Fibroblast of lung (primary cell): ENCODE measurements around the gene HCCS. TPM values are rescaled to one million over a fixed set of nuclear protein-coding genes. Genes with fewer than 3 reads are reported as not detected.

Source experiments
- DNase-seq, 2 donors: peaks; one replicate each; pipeline versions ENCODE4 v3.0.0 to v3.0.0-alpha.2; 2010; ENCODE audit warnings: low read depth in 2 of 2
- H2AFZ ChIP-seq: 2 replicates; pipeline ENCODE4 v1.5.1; 2012; ENCODE audit warnings: low read length, control low read depth, inconsistent platforms
- H3K27ac ChIP-seq: 2 replicates; pipeline ENCODE4 v1.5.1; 2011; ENCODE audit warnings: low read length, control low read depth; ENCODE audit not compliant: insufficient read depth
- H3K27me3 ChIP-seq: 2 replicates; pipeline ENCODE4 v1.5.1; 2011; ENCODE audit warnings: mild to moderate bottlenecking, low read length; ENCODE audit not compliant: control insufficient read depth, insufficient read depth
- H3K36me3 ChIP-seq: 2 replicates; pipeline ENCODE4 v1.5.1; 2011; ENCODE audit warnings: low read length; ENCODE audit not compliant: control insufficient read depth, insufficient read depth
- H3K4me1 ChIP-seq: 2 replicates; pipeline ENCODE4 v1.5.1; 2011; ENCODE audit warnings: low read length; ENCODE audit not compliant: control insufficient read depth, insufficient read depth; ENCODE audit errors: extremely low read depth
- H3K4me2 ChIP-seq: 2 replicates; pipeline ENCODE4 v1.5.1; 2011; ENCODE audit warnings: low read length, control low read depth; ENCODE audit not compliant: insufficient read depth; ENCODE audit errors: extremely low read depth
- H3K4me3 ChIP-seq, 4 experiments: fragments of 200-600 bp in 1 of 4; sonication (generic) in 1 of 4; replicated peaks in 1 of 4; 2 replicates each; pipeline ENCODE4 v1.5.1; 2011 to 2016; ENCODE audit warnings: low read length in 4 of 4, low read depth in 3 of 4, mild to moderate bottlenecking in 3 of 4, control low read depth in 2 of 4, inconsistent platforms in 1 of 4, mixed read lengths in 1 of 4; ENCODE audit not compliant: insufficient read depth in 1 of 4; ENCODE audit errors: control extremely low read depth in 1 of 4
- H3K79me2 ChIP-seq: 2 replicates; pipeline ENCODE4 v1.5.1; 2012; ENCODE audit warnings: mild to moderate bottlenecking, low read length, inconsistent platforms; ENCODE audit not compliant: control insufficient read depth, insufficient read depth
- H3K9ac ChIP-seq: 2 replicates; pipeline ENCODE4 v1.5.1; 2011; ENCODE audit warnings: mild to moderate bottlenecking, low read length, control low read depth; ENCODE audit not compliant: insufficient read depth
- H3K9me3 ChIP-seq: 2 replicates; pipeline ENCODE4 v1.5.1; 2012; ENCODE audit warnings: low read depth, low read length; ENCODE audit not compliant: control insufficient read depth, insufficient read depth
- H4K20me1 ChIP-seq: 2 replicates; pipeline ENCODE4 v1.5.1; 2011; ENCODE audit warnings: low read length; ENCODE audit not compliant: control insufficient read depth, insufficient read depth; ENCODE audit errors: extremely low read depth
- EZH2 ChIP-seq: IDR thresholded peaks from 2 replicates; pipeline ENCODE4 v1.5.1; 2012; ENCODE audit warnings: low read length, control low read depth, mild to moderate bottlenecking; ENCODE audit errors: missing control alignments
- polyA plus RNA-seq, 2 donors: library from polyadenylated mRNA; depleted of rRNA in 1 of 2; stranded (reverse) in 1 of 2; unstranded in 1 of 2; fragments of >200 nt; gene quantifications; 2 replicates each; pipeline ENCODE4 v1.2.1, GENCODE V29; 2011 to 2012; ENCODE audit warnings: missing spikeins in 1 of 2
- total RNA-seq: library from RNA; depleted of rRNA; stranded (reverse); fragments of >200 nt; gene quantifications from 2 replicates; pipeline ENCODE4 v1.2.1, GENCODE V29; 2014
- TF ChIP-seq, protein P1 (sequence below), 2 donors: IDR thresholded peaks in 1 of 2; conservative IDR thresholded peaks in 1 of 2; 1 replicate in 1 of 2; 2 replicates in 1 of 2; pipeline ENCODE4 v1.5.1; 2011 to 2012; ENCODE audit warnings: low read length in 2 of 2, control low read depth in 1 of 2, inconsistent platforms in 1 of 2, low read depth in 1 of 2, mild to moderate bottlenecking in 1 of 2

Gene HCCS
- total and polyA plus RNA-seq, 2 donors (not counting 1 experiment from before 2014, with no cell fraction given), result 22.0 to 38.3 TPM

DNA sequence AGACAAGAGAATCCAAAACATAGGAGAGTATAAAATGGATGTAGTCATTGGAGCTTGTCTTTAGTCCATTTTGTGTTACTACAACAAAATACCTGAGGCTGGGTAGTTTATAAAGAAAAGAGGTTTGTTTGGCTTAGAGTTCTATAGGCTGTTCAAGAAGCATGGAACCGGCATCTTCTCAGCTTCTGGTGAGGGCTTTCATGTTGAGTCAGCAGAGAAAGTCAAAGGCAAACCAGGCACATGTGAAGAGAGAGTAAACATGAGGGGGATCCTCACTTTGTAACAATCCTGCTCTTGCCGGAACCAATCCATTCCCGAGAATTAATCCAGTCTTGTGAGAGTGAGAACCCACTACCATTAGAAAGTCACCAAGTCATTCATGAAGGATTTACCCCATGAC, 8.1 kb upstream of the HCCS start:
- Histone ChIP-seq H4K20me1 (no peaks in the 10 kb centered on the region), H3K4me3 (no peak overlapping the region), H3K4me2 (no peak overlapping the region), H3K9me3 (no peaks in the 10 kb centered on the region), H2AFZ (no peak overlapping the region), H3K79me2 (no peaks in the 10 kb centered on the region), H3K4me1 (no peaks in the 10 kb centered on the region), H3K27me3 (no peaks in the 10 kb centered on the region), H3K36me3 (no peaks in the 10 kb centered on the region), H3K9ac (no peak overlapping the region), H3K27ac (no peak overlapping the region)
- no peak for TF ChIP-seq EZH2
- TF ChIP-seq, protein P1, sequence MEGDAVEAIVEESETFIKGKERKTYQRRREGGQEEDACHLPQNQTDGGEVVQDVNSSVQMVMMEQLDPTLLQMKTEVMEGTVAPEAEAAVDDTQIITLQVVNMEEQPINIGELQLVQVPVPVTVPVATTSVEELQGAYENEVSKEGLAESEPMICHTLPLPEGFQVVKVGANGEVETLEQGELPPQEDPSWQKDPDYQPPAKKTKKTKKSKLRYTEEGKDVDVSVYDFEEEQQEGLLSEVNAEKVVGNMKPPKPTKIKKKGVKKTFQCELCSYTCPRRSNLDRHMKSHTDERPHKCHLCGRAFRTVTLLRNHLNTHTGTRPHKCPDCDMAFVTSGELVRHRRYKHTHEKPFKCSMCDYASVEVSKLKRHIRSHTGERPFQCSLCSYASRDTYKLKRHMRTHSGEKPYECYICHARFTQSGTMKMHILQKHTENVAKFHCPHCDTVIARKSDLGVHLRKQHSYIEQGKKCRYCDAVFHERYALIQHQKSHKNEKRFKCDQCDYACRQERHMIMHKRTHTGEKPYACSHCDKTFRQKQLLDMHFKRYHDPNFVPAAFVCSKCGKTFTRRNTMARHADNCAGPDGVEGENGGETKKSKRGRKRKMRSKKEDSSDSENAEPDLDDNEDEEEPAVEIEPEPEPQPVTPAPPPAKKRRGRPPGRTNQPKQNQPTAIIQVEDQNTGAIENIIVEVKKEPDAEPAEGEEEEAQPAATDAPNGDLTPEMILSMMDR (conservative IDR thresholded peaks at IDR 0.05 in 1 of 2, IDR thresholded peaks at IDR 0.05 in 1 of 2; ENCODE audit: low read depth in 1 of 2, low read length in 2 of 2), result no peak
- DNase-seq, result no peak

DNA sequence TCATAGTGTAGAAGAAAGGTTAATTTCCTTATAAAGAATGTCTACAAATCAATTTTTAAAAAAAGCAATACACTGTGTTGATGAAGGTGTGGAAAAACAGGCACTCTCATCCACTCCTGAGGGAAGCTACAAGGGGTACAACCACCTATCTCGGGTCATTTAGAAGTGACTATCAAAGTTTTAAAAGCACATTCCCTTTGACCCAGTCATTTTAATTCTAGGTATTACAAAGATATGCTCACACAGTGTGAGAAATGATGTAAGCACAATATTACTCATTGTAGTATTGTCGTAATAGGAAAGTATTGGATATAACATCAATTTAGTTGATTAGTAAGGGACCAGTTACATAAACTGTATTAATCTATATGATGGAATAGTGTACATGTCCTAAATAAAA, 7.4 kb upstream of the HCCS start:
- no peaks in the 10 kb centered on the region for H3K4me1 ChIP-seq
- H3K4me2 ChIP-seq, result no peak overlapping the region
- no peak overlapping the region for H2AFZ ChIP-seq
- H3K9ac ChIP-seq, result no peak overlapping the region
- TF ChIP-seq EZH2, result no peak
- TF ChIP-seq, protein P1 (conservative IDR thresholded peaks at IDR 0.05 in 1 of 2, IDR thresholded peaks at IDR 0.05 in 1 of 2; ENCODE audit: low read depth in 1 of 2, low read length in 2 of 2), result no peak
- H3K79me2 ChIP-seq, result no peaks in the 10 kb centered on the region
- H3K27ac ChIP-seq, result no peak overlapping the region
- no peaks in the 10 kb centered on the region for H3K27me3 ChIP-seq
- no peaks in the 10 kb centered on the region for H4K20me1 ChIP-seq
- H3K9me3 ChIP-seq, result no peaks in the 10 kb centered on the region
- DNase-seq, result no peak
- no peaks in the 10 kb centered on the region for H3K36me3 ChIP-seq
- no peak overlapping the region for H3K4me3 ChIP-seq

- no peaks in the 10 kb centered on the region for H3K36me3 ChIP-seq
- H3K4me1 ChIP-seq, result no peaks in the 10 kb centered on the region
- H3K9ac ChIP-seq, result no peak overlapping the region
- DNase-seq, result peak; percentile 44 to 69
- no peak overlapping the region for H3K27ac ChIP-seq
- no peaks in the 10 kb centered on the region for H3K79me2 ChIP-seq
- no peak for TF ChIP-seq EZH2
- TF ChIP-seq, protein P1 (conservative IDR thresholded peaks at IDR 0.05 in 1 of 2, IDR thresholded peaks at IDR 0.05 in 1 of 2; ENCODE audit: low read depth in 1 of 2, low read length in 2 of 2), result peak in 1 of 2 donors; percentile 6
- no peaks in the 10 kb centered on the region for H3K27me3 ChIP-seq
- no peak overlapping the region for H3K4me3 ChIP-seq
- H2AFZ ChIP-seq, result no peak overlapping the region
- H3K9me3 ChIP-seq, result no peaks in the 10 kb centered on the region
- no peaks in the 10 kb centered on the region for H4K20me1 ChIP-seq
- no peak overlapping the region for H3K4me2 ChIP-seq
Observed at GRCh38 chrX:11105080-11105479, 6.1 kb upstream of the HCCS start.
